GM19351 (cell line): ENCODE results near the gene ZNF281.
"Not testable (repeated sequence)": the region's sequence is repeated elsewhere in the genome, so short reads cannot be mapped to it uniquely, and the experiment has no call there.

Source experiments
- ATAC-seq: cut with Tn5 transposase; IDR thresholded peaks from one replicate; pipeline ENCODE4 v1.9.1; 2021; ENCODE audit warnings: mild to moderate bottlenecking, moderate library complexity; ENCODE audit not compliant: unreplicated experiment

ZNF281 gene

GRCh38 chr1:200366577-200367253 is 43.1 kb downstream of the ZNF281 start:
- ATAC-seq: no peak

GRCh38 chr1:200365897-200366426 is 43.9 kb downstream of the ZNF281 start:
- no peak for ATAC-seq

DNA sequence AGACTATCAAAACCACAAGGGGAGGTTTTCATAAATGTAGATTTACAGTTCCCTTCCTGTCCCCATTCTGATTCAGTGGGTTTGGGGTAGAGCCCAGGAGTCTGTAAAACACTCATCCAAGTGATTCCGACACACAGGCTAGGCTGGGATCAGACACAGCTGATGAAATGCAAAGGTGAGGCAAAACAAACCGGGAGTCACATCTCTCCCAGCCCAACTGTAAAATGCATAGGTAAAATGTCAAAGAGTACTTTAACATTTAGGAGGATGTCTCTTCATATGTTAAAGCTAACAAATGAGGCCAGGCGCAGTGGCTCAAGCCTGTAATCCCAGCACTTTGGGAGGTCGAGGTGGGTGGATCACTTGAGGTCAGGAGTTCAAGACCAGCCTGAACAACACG is 45.0 kb downstream of the ZNF281 start:
- ATAC-seq: no peak

GRCh38 chr1:200364091-200364759 is 45.6 kb downstream of the ZNF281 start:
- ATAC-seq: no peak

GRCh38 chr1:200363264-200363933 is 46.4 kb downstream of the ZNF281 start:
- no peak for ATAC-seq

- no peak for ATAC-seq
Observed at GRCh38 chr1:200362421-200362820, 47.4 kb downstream of the ZNF281 start.

DNA sequence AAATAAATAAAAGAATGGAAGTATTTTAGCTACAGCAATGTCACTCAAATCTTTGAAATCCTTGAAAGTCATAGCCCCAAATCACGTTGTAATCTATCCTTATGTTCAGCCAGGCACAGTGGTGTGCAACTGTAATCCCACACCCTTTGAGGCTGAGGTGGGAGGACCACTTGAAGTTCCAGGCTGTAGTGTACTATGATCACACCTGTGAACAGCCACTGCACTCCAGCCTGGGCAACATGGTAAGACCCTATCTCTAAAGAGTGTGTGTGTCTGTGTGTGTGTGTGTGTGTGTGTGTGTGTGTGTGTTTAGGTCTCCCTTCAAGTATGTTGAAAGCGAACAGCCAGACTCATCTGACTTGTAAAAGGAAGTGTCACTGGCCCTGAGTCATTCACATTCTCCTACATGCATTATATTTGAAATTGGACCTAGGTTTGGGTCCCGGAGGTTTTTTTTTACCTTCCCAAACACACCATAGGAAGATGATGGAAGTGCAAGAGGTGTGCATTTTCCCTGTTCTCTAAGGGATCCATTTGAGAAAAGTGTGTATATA is 50.1 kb downstream of the ZNF281 start:
- ATAC-seq: no peak

- not testable (repeated sequence) for ATAC-seq
Observed at GRCh38 chr1:200357925-200358324, 51.9 kb downstream of the ZNF281 start.

- ATAC-seq: peak; percentile 41
Observed at GRCh38 chr1:200355801-200356200, 54.0 kb downstream of the ZNF281 start.
